ENCODE results near the gene LTBP2.

LTBP2 gene

DNA sequence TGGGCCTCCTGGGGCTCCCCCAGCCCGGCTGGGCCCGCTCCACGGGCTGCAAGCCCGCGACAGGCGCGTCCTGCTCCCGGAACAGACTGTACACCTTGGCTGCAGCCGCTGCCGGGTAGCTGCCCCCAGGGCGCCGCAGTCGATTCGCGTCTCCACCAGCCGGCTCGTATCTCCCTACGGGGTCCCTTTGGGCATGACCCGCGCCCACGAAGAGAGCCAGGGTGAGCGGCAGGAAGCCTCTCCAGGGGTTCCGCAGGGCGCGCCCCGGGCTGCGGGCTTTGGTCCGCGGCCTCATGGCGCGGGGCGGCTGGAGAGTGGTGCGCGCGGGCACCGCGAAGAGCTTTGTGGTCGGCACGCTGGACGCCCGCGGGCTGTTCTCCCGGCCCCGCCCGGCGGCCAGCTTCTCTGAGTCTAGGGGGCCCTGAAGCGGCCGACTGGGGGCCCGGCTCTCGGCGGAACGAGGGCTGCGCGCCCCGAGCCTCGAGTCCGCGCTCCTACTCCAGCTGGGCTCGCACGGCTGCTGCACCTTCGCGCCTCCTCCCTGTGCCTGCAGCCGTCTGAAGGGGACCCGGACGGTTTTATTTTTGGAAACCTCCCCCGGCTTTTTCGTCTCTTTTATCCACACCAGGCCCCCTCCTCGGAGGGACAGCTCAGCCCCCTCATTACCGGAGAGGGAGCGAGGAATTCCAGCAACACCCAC, at the start of gene LTBP2:
Gene LTBP2 (minus strand): TSS at position 588 of the 700 bp plus-strand sequence. CDS start 293 bp downstream, at position 295.
- DNase-seq (ENCODE audit: low read depth in 3 of 3): no peak

DNA sequence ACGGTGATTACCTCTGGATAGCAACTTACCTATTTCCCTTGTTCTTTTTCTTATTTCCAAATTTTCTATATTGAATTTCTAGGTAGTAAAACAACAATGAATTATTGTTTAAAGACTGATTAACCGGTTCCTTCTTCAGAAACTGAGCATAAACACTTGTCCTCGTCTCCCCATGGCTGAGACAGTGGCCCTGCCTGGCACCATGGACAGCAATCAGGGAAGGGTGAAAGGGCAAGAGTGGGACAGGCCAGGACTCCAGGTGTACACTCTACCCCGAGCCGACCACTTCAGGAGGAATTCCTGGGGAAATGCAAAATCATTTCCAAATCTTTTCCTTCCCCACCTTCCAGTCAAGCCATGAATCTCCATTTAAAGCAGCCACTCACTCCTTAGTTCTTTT, 48.8 kb upstream of the LTBP2 start:
- no peak for DNase-seq (ENCODE audit: low read depth in 3 of 3)

DNA sequence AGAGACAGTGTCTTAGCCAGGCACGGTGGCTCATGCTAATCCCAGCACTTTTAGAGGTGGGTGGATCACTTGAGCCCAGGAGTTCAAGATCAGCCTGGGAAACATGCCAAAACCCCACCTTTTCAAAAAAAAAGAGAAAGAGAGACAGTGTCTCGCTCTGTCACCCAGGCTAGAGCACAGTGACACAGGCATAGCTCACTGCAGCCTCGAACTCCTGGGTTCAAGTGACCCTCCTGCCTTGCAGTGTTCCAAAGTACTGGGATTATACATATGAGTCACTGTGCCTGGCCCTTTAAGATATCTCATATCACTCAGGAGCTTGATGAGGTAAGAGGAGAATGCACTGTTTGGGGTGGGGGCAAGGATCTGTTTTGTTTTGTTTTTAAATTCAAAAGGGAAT, 48.1 kb upstream of the LTBP2 start:
- no peak for DNase-seq (ENCODE audit: low read depth in 3 of 3)

DNA sequence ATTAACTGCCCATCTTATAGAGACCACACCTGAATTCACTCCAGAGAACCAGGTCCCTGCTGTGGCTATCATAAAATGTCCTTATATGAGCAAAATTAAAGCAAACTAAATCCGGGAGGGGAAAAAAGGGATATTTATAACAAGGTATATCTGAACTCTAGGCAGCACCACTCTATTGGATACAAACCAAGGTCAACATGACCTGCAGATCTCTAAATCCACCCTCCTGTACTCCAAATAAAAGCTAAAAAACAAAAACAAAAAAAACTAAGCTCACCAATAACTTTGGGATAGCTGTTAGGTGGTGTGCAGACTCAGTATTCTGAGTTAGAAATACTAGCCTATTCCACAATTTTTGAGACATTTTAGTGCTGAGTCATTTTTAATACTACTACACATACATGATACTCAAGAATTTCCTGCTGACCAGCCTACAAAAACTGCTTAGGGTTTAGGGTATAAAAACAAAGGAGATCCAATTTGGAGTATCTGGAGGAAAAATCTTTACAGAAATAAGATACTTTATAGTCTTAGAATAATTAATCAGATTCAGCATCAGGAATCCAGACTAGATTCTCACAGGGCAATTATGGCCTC, 46.6 kb upstream of the LTBP2 start:
- no peak for DNase-seq (ENCODE audit: low read depth in 3 of 3)

DNA sequence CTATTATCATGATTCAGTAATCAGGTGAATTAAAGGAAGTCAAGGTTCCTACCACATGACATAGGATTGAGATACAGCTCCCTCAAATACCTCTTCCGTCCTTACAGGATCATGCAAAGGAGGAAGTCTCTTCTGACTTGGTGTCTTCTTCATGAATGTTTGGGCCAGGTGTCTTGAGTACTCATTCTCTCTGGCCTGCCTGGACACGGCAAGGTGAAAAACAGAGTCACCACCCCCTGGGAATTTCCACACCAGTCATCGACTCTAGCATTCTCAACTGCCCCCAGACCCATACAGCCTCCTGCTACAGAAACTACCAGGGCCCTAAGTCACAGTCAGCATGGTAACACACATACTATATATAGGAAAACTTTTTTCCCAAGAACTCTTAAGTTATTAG, 44.9 kb upstream of the LTBP2 start:
- no peak for DNase-seq (ENCODE audit: low read depth in 3 of 3)

DNA sequence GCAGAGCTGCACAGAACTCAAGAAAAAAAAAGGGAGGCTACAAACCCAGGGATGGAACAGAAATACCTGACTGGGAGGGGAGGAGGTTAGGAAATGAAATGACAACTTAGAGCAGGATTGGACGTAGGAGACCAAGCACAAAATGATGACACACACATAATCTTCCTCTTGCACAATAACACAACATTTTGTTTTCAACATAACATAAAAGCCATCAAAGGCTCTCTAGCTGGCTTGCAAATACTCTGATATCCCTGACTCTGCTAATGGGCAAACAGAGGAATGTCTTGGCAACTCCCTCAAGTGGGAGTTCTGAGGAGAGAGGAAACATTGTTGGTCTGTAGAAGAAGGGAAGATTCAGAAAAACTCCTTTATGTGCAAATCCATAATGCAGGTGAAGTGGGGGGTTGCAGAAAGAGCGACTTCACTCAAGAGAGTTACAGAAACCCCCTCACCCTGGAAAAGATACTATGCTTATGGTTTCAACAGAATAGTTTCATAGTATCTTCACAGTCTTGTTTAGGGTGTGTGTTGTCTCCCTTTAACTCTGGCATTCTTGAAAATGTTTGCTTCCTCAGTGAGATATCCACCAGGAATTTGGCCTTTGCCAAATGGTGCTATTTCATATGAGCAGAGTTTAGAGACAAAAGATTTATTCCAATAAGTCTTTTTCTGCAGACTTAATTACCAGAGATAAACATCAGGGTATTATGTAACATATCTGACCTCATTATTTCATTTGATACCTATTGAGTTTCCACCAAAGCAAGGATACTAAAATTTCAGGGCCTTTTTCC, 43.8 kb upstream of the LTBP2 start:
- DNase-seq (ENCODE audit: low read depth in 3 of 3): no peak

DNA sequence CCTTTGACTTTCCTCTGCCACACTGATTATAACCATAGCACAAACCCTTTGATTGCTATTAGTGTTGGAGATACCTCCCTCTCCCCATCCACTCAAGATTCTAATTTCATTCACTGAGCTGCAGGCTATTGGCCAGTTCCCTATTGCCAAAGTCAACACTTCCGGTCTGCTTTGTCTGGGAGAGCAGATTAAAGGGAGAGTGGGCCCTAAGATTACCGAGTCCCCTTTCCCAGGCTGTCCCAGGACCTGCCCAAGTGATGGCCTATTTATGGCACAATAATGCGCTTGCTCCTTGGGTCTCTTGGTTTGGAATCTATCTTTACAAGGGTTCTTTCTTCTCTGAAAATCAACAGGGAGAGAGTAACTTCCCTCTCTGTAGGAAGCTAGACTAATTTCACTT, 42.9 kb upstream of the LTBP2 start:
- no peak for DNase-seq (ENCODE audit: low read depth in 3 of 3)

DNA sequence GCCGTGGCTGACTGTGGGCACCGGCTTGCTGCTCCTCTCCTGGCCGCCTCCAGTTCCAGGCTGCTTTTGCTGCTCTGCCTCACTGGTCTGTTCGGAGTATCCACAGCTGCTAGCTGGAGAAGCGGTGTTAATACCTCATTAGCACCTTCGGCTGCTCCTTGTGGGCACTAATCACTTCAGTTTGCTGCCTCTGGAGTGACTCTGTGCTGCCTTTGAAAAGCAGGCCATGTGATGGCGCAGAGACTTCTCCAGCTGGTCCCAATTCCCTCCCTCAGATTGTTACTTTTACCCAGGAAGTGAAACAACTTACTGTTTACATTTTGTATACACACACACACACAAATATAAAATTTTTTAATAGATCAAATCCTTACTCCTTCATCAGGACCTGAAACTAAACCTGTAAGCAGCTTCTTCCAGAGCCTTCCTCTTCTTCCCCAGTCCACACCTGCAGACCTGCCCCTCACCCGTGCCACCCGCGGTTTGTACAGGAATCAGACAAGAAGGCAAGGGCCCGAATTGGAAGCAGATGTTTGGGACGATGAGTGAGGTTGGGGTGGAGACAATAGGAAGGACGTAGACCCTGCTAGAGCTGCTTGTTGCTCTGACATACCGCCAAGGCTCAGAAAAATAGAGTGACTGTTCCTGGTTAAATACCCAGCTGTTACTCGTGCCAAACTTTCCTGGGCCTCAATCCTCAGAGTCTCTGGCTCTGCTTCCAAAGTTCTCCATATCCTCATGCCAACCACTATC, 41.5 kb upstream of the LTBP2 start:
- no peak for DNase-seq (ENCODE audit: low read depth in 3 of 3)

DNA sequence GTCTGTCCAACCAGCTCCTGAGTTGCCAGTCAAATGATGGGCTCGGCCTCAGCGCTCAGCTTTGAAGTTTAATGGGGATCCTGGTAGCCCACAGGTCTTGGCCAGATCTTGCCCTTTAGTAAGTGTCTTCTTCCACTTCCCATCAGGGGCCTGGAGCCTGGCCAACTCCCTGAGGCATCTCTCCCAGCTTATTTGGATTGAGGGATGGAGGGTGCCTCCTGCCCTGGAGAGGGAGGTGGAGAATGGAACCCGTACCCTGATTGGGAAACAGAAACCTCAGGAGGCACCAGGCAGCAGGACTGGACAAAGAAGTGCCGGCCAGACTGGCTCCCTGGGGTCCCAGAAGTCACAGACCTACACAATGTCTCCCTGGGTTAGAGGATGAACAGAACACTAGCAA, 40.5 kb upstream of the LTBP2 start:
- no peak for DNase-seq (ENCODE audit: low read depth in 3 of 3)

DNA sequence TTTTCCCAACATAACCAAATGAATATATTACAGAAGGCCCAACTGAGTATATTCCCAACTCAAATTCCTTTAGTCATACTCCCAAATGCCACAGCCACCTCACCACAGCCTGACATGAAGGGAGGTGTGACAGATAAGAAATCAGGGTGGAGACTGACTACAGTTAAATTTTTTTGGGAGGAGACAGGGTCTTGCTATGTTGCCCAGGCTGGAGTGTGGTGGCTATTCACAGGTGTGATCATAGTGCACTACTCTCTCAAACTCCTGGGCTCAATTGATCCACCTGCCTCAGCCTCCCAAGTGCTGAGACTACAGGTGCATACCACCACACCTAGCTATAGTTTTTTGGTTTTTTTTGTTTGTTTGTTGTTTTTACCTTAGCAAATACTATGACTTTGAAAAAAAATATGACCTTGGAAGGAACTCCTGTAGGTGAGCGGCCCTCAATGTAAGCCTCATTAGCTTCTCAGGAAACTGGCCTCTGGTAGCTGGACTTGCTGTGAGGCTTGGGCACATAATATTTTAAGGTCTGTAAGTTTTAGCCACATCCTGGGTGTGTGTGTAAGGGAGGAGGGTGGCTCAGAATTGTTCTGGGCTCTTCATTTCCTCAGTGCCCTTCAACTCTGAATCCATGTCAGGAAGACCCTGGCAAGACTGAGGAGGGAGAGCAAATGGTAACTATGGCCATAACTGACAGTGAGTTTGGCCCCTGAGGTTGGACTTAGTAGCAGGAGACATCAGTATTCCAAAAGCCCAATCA, 39.1 kb upstream of the LTBP2 start:
- DNase-seq (ENCODE audit: low read depth in 3 of 3): no peak

DNA sequence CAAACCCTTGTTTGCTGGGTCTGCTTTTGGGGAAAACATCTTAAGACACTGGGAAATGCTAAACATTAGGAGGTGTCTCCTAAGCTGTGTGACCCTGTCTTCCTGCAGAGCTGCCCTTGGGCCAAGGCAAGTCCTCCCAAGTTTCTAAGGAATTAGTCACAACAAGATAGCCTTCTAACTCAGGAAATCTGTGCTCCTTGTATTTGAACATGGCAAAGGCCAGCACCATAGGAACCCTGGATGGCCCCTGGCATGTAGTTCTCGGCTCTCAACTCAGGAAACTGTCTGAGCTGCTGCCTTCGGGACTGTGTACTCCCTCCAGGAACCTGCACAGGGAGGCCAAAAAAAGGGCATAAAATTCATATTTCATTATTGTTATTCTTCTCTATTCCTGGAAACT, 37.6 kb upstream of the LTBP2 start:
- no peak for DNase-seq (ENCODE audit: low read depth in 3 of 3)

DNA sequence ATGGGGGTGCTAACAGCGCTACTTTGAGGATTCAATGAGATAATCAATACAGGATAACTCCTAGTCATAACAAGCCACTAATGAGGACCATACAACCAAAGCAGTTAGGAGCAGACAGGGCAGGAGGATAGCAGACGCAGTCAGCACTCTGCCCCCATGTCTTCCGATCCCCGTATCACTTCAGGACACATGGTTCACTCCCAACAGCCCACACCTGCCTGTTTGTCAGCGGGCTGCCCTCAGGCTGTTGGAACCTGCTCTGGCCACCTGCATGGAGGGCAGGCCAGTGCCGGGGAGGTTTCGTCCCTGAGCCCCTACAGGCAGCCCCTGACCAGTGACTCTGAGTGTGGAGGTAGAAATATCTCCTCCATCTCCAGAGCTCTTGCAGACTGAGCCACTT, 37.1 kb upstream of the LTBP2 start:
- no peak for DNase-seq (ENCODE audit: low read depth in 3 of 3)

DNA sequence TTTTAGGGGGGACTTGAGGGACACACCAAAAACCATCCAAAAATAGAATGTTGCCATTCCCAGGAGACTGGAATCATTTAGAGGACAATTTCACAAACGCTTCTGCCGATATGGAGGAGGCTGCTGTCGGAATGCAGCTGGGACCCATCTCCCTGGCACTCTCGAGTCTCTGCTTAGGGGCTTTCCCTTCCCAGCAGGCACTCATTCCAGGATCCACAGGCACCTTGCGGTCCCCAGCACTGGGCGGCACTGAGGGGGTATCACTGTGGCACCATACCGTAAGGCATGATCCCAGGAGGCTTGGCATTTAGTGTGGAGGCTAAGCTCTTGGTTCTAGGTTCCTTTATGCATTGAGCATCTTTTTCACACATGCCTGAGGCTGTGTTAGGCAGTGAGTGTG, 36.6 kb upstream of the LTBP2 start:
- DNase-seq (ENCODE audit: low read depth in 3 of 3): no peak

DNA sequence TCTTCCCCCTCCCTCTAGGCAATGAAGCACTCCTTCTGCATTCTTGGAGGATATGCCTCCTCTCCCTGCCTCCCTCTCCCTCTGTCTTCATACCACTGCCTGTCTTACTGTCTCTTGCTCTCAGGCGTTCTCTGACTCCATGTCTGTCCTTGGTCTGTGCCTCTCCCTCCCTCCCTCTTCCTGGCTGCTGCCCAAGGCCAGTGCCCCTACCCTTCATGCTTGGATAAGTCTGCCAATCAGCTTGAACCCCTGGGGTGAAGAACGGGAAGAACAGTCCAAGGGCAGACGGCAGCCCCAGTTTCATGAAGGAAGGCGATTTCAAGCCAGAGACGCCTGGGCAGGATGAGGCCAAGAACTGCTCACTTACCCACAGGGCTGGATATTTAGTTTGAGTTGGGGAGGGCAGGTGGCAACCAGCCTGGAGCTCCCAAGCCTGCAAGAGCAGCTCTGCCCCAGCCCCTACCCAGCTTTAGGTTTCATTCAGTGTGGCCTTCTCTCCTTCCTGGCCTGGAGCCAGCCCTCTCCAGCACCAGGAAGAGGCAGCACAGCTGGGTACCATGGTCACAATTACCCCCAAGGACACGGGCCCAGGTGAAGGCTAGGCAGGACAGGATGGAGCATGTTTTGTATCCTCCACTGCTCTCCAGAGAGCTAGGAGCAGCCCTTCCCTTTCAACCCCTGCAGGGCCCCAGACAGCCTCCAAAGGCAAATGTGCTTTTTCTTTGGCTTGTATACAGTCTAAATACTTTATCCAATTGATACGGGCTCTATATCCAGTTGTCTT, 35.8 kb upstream of the LTBP2 start:
- DNase-seq (ENCODE audit: low read depth in 3 of 3): no peak

DNA sequence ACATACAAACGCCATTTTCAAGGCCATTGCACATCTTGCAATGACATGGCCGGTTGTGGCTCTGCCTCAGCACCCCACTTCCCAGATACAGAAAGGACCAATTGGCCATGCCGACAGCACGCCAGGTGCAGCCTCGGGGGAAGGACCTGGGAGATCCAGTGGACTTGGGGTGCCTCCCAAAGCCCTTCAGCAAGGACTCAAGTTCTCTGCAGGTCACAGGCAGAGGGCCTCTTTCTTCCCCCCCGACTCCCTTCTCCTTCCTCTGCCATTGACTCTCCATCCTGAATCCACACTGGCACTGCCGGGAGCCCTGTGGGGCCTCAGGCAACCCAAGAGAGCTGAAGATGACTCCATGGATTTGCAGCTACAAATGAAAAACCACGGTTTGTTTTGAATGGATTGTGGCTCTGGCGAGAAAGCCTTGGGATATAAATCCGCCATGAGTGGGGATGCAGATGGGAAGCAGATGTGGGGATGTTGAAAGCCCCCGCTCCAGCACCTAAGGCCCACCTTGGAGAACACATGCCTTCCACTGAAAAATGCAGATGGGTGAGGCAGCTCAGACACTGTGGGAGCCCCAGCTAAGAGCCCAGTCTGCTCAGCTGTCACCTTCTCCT, 35.1 kb upstream of the LTBP2 start:
- DNase-seq (ENCODE audit: low read depth in 3 of 3): no peak

DNA sequence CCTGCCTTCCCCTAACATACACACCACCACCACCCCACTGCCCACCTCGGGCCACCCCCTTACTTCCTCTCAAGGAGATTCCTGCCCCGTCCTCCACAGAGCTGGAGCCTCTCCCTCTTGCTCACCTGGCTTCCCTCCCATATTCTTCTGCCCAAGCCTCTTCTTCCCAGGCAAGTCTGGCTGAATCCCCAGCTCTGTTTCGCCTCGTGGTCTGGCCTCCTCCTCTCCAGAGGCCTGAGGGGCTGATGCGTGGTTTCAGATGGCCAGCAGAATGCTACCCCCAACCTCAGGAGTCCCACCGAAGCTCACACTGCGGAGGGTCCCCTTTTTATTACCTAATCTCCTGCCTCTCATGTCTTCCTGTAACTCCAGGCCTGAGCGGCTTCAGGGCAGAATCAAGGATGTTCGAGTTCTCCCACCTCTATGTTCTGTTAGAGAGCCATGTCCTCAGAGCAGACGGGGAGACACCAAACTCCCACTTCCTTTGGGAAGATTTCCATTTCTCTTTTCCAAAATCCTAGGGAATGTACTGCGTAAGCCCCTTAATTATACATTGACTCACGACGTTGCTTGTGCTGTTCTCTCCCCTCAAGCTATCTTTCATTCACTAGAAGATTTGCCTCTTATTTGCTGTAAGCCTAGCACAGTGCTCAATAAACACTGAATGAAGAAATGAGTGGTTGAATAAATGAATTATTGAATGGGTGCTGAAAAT, 33.9 kb upstream of the LTBP2 start:
- DNase-seq (ENCODE audit: low read depth in 3 of 3): no peak

DNA sequence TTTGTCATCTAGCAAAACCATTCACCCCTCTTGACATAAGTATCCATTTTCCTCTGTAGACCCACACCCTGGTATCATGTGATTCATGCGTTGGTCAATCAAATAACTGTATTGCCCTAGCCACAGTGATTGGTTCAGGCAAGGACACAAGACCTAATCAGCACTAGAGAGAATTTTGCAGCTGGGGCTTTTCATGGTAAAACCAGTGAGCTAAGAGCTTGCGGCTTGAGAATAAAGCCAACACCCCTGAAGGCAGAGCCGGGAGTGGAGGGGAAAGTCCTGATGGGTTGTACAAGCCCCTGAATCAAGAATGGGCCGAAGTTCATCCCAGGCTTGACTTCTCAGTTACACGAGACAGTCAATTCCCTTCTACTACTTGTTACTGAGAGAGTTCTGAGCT, 33.2 kb upstream of the LTBP2 start:
- DNase-seq (ENCODE audit: low read depth in 3 of 3): no peak

DNA sequence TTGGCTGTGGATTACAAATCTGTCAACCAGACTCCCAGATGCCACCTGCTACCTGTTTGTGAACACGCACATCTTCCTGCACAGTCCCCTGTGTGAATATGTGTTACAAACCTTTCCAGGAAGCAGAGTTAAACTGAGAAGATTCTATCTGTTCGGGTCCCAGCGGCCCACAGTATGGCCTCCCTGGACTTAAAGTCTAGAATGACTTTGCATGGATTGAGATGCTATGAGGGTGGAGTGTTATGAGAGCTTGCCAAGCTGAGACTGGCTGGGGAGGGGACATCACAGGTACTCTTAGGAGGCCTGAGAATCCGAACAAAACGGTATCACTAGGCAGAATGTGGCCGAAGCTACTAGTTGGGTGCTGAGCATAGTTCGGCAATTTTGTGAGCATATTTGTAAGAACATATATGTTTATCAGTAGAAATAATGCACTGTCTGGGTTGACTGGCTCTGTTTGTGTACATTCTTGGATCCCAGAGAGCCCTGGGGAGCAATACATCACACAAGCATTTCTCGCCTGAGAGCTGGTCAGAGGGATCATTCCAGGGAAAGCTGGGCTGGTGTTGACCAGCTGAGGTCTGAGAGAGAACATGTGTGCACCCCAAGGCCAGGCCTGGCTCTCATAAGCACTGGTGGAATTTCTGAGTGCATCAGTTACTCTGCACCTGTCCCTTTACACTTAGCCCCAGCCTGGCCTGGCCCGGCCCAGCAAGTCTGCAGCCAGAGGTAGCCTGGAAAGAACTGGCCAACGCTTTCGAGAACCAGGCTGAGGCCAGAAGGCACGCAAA, 29.8 kb upstream of the LTBP2 start:
- DNase-seq (ENCODE audit: low read depth in 3 of 3): no peak

DNA sequence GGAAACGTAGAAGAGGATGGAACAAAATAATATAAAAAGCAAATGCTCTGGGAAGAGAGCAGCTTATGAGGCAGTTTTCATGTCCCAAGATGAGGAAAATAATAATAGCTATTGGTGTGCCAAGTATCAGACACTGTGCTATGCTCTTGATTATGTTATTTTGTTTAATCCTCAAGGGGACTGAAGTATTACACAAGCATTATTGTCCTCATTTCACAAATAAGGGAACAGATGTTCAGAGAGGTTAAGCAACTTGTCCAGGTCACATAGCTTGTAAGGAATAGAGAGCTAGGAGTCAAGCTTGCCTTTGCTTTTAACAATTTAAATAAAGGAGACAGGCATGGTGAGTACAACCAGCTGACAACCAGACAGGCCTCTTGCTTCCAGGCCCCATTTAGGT, 26.9 kb upstream of the LTBP2 start:
- no peak for DNase-seq (ENCODE audit: low read depth in 3 of 3)
